ENCODE results near the gene ITGAD. TPM values are rescaled to one million over a fixed set of nuclear protein-coding genes. Genes with fewer than 3 reads are reported as not detected.
A peak's percentile ranks its signal among the peaks of the same experiment; 100 is the strongest.

ITGAD gene
- polyA plus RNA-seq, 3 donors, result 0.04 TPM; not detected in 2

- H3K27ac ChIP-seq (ENCODE audit: low read depth in 1 of 2, low read length in 2 of 2), result peak overlapping the region; percentile 99
- H3K9me3 Mint-ChIP-seq, result peaks cover 0 to 6% (median 1%) of the 10 kb centered on the region in 7 donors
- H3K36me3 Mint-ChIP-seq, result peaks cover 19 to 24% of the 10 kb centered on the region in 2 donors
- peaks cover 5% of the 10 kb centered on the region for H4K20me1 ChIP-seq (ENCODE audit: insufficient read depth, low read length)
- peaks cover 11% of the 10 kb centered on the region for H3K79me2 ChIP-seq (ENCODE audit: insufficient read depth, low read length)
- no peak for TF ChIP-seq CTCF (IDR thresholded peaks at IDR 0.05)
- no peaks in the 10 kb centered on the region for H3K9me3 ChIP-seq (replicated peaks in 1 of 2; ENCODE audit: control insufficient read depth in 1 of 2, insufficient read depth in 1 of 2, low read length in 2 of 2)
- peaks cover 0 to 12% (median 1%) of the 10 kb centered on the region in 3 donors for H3K27me3 Mint-ChIP-seq (ENCODE audit: low read depth in 3 of 3)
- H3K4me3 ChIP-seq (replicated peaks in 1 of 3; ENCODE audit: low read depth in 2 of 3, low read length in 3 of 3), result peak overlapping the region in 1 of 3 experiments; percentile 45
- DNase-seq, result peak; percentile 94 to 96 (median 96)
- no peaks in the 10 kb centered on the region for H3K27me3 ChIP-seq (ENCODE audit: control insufficient read depth in 2 of 2, insufficient read depth in 2 of 2, low read length in 2 of 2)
- WGBS (ENCODE audit: insufficient coverage), result no CpG with 5 or more reads among the region's 12 CpGs
- peak overlapping the region; percentile 60 to 62 for H3K4me3 Mint-ChIP-seq
- H3K4me1 ChIP-seq (ENCODE audit: control insufficient read depth in 1 of 2, insufficient read depth in 2 of 2, low read length in 2 of 2), result peaks cover 82 to 90% of the 10 kb centered on the region in 2 donors
- intact Hi-C loops (cut with micrococcal nuclease), result loop anchor here (5.0 kb wide), 4 partner anchors 48 to 522 kb away; partner anchors contain the start of genes ARMC5 (in 1 of the 2), KAT8 (in 1 of the 2) and ZNF267 (in 1 of the 2)
- H2AFZ ChIP-seq (ENCODE audit: insufficient read depth, low read depth, low read length, poor library complexity, severe bottlenecking), result no peak overlapping the region
- H3K4me2 ChIP-seq (replicated peaks; ENCODE audit: extremely low read depth, low read length, poor library complexity, severe bottlenecking), result peak overlapping the region; percentile 42
- peak overlapping the region; percentile 100 for H3K27ac Mint-ChIP-seq
- H3K9ac ChIP-seq (ENCODE audit: insufficient read depth, low read length, poor library complexity, severe bottlenecking), result peak overlapping the region; percentile 89
- H3K36me3 ChIP-seq (replicated peaks in 1 of 2; ENCODE audit: control insufficient read depth in 1 of 2, insufficient read depth in 2 of 2, low read length in 2 of 2), result no peaks in the 10 kb centered on the region
- H3K4me1 Mint-ChIP-seq, result peaks cover 81% of the 10 kb centered on the region
Observed at GRCh38 chr16:31350275-31351005, 42.7 kb upstream of the ITGAD start.

- H3K4me3 Mint-ChIP-seq, result peak overlapping the region; percentile 75 to 90
- peak; percentile 70 to 80 (median 73) for DNase-seq
- peak overlapping the region; percentile 64 for H3K4me2 ChIP-seq (replicated peaks; ENCODE audit: extremely low read depth, low read length, poor library complexity, severe bottlenecking)
- no peak overlapping the region for H2AFZ ChIP-seq (ENCODE audit: insufficient read depth, low read depth, low read length, poor library complexity, severe bottlenecking)
- H3K4me3 ChIP-seq (replicated peaks in 1 of 3; ENCODE audit: low read depth in 2 of 3, low read length in 3 of 3), result peak overlapping the region; percentile 3 to 49 (median 30)
- peaks cover 21% of the 10 kb centered on the region for H3K79me2 ChIP-seq (ENCODE audit: insufficient read depth, low read length)
- intact Hi-C loops (cut with micrococcal nuclease), result loop anchor here (5.0 kb wide), 4 partner anchors 49 to 521 kb away; partner anchors contain the start of genes ARMC5 (in 1 of the 2), KAT8 (in 1 of the 2) and ZNF267 (in 1 of the 2)
- WGBS (ENCODE audit: insufficient coverage), result 7% methylated on average over 3 of the region's 19 CpGs
- H3K27me3 Mint-ChIP-seq (ENCODE audit: low read depth in 3 of 3), result peaks cover 0 to 12% (median 1%) of the 10 kb centered on the region in 3 donors
- no peaks in the 10 kb centered on the region for H3K9me3 ChIP-seq (replicated peaks in 1 of 2; ENCODE audit: control insufficient read depth in 1 of 2, insufficient read depth in 1 of 2, low read length in 2 of 2)
- H3K4me1 ChIP-seq (ENCODE audit: control insufficient read depth in 1 of 2, insufficient read depth in 2 of 2, low read length in 2 of 2), result peaks cover 92 to 99% of the 10 kb centered on the region in 2 donors
- H3K27ac ChIP-seq (ENCODE audit: low read depth in 1 of 2, low read length in 2 of 2), result peak overlapping the region; percentile 99
- H3K36me3 ChIP-seq (replicated peaks in 1 of 2; ENCODE audit: control insufficient read depth in 1 of 2, insufficient read depth in 2 of 2, low read length in 2 of 2), result peaks cover 0 to 2% of the 10 kb centered on the region in 2 donors
- peaks cover 84% of the 10 kb centered on the region for H3K4me1 Mint-ChIP-seq
- H3K9ac ChIP-seq (ENCODE audit: insufficient read depth, low read length, poor library complexity, severe bottlenecking), result peak overlapping the region; percentile 89
- H3K9me3 Mint-ChIP-seq, result peaks cover 0 to 6% (median 1%) of the 10 kb centered on the region in 7 donors
- H3K27me3 ChIP-seq (ENCODE audit: control insufficient read depth in 2 of 2, insufficient read depth in 2 of 2, low read length in 2 of 2), result no peaks in the 10 kb centered on the region
- H3K27ac Mint-ChIP-seq, result peak overlapping the region; percentile 100
- H4K20me1 ChIP-seq (ENCODE audit: insufficient read depth, low read length), result peaks cover 14% of the 10 kb centered on the region
- peaks cover 28 to 29% of the 10 kb centered on the region in 2 donors for H3K36me3 Mint-ChIP-seq
- no peak for TF ChIP-seq CTCF (IDR thresholded peaks at IDR 0.05)
Observed at GRCh38 chr16:31351246-31351941, 41.7 kb upstream of the ITGAD start.

Measured in CD14-positive monocyte (primary cell).